K562 (cell line): ENCODE measurements around the gene SF3B3. TPM values are rescaled to one million over a fixed set of nuclear protein-coding genes. Genes with fewer than 3 reads are reported as not detected.

Experiments
- ATAC-seq: fragments of 200-7000 bp; cut with Tn5 transposase; 3 replicates; pipeline ENCODE4 v1.9.1; 2020; ENCODE audit warnings: moderate library complexity
- BruUV-seq: library from RNA; stranded (reverse); fragments of 400-500 nt; replicated peaks from 2 replicates; lab custom pipeline; 2021; lab: Mats Ljungman, UMichigan
- CTCF ChIA-PET: fragments of 300-600 bp; formaldehyde crosslinking; extraction: SDS; loops from one replicate; lab custom pipeline; 2021; ENCODE audit warnings: low intra/inter-chr PET ratio; lab: Yijun Ruan, JAX
- POLR2A ChIA-PET: fragments of 300-600, 350-650 bp; sonication (Branson Sonifier 250); formaldehyde crosslinking; extraction: SDS; loops from one replicate; lab custom pipeline; 2021; ENCODE audit warnings: antibody characterized with exemption, inconsistent platforms; lab: Yijun Ruan, JAX
- DNase-seq, 4 experiments: peaks; one replicate each; pipeline versions ENCODE4 v3.0.0 to v3.0.0-alpha.2; 2011 to 2018; ENCODE audit warnings: low spot score in 3 of 4, mixed read lengths in 3 of 4; ENCODE audit errors: extremely low read depth in 1 of 4
- FAIRE-seq: peaks from 2 replicates; lab custom pipeline; 2011; peaks lifted over from hg19 to GRCh38; lab: Jason Lieb, UNC
- H2AFZ ChIP-seq: 2 replicates; pipeline ENCODE4 v1.6.0; 2011; ENCODE audit warnings: low read depth, low read length, control low read depth, inconsistent platforms
- H3K27ac ChIP-seq: fragments of 200-600 bp; 3 replicates; pipeline ENCODE4 v1.8.0; 2011; ENCODE audit warnings: low read depth, mild to moderate bottlenecking, control low read depth, inconsistent platforms, low read length, moderate library complexity, mixed read lengths; ENCODE audit errors: extremely low read depth
- H3K27me3 ChIP-seq, 2 experiments: fragments of 300-600 bp in 1 of 2; 2 replicates in 1 of 2; 3 replicates in 1 of 2; pipeline versions ENCODE4 v1.6.0 to v1.8.0; 2011; ENCODE audit warnings: inconsistent platforms in 2 of 2, low read length in 2 of 2, mild to moderate bottlenecking in 1 of 2, mixed read lengths in 1 of 2, moderate library complexity in 1 of 2; ENCODE audit not compliant: control insufficient read depth in 2 of 2, insufficient read depth in 2 of 2
- H3K36me3 ChIP-seq: fragments of 300-600 bp; 3 replicates; pipeline ENCODE4 v1.8.0; 2011; ENCODE audit warnings: mild to moderate bottlenecking, low read length, inconsistent platforms; ENCODE audit not compliant: control insufficient read depth, insufficient read depth
- H3K4me1 ChIP-seq, 2 experiments: fragments of 200-600 bp in 1 of 2; replicated peaks in 1 of 2; 2 replicates in 1 of 2; 3 replicates in 1 of 2; pipeline versions ENCODE4 v1.5.1 to v1.8.0; 2011; ENCODE audit warnings: inconsistent platforms in 2 of 2, low read length in 2 of 2, mild to moderate bottlenecking in 1 of 2, mixed read lengths in 1 of 2, moderate library complexity in 1 of 2; ENCODE audit not compliant: control insufficient read depth in 2 of 2, insufficient read depth in 2 of 2
- H3K4me2 ChIP-seq: 2 replicates; pipeline ENCODE4 v1.6.1; 2011; ENCODE audit warnings: low read length, control low read depth, inconsistent platforms, mixed read lengths; ENCODE audit not compliant: insufficient read depth
- H3K4me3 ChIP-seq: fragments of 200-600 bp; sonication (generic), shearing (Covaris generic); 2 replicates; pipeline ENCODE4 v1.5.1; 2016; ENCODE audit warnings: control low read depth, inconsistent platforms
- H3K79me2 ChIP-seq: fragments of 200-600 bp; 3 replicates; pipeline ENCODE4 v1.8.0; 2011; ENCODE audit warnings: low read length, inconsistent platforms; ENCODE audit not compliant: control insufficient read depth, insufficient read depth
- H3K9ac ChIP-seq, 2 experiments: 2 replicates each; pipeline versions ENCODE4 v1.6.0 to v1.6.1; 2011; ENCODE audit warnings: low read depth in 2 of 2, low read length in 2 of 2, control low read depth in 1 of 2, inconsistent platforms in 1 of 2, mild to moderate bottlenecking in 1 of 2, mixed read lengths in 1 of 2; ENCODE audit not compliant: insufficient read depth in 1 of 2
- H3K9me1 ChIP-seq: one replicate; pipeline ENCODE4 v1.6.0; 2011; ENCODE audit warnings: inconsistent platforms, mild to moderate bottlenecking, low read length, moderate library complexity; ENCODE audit not compliant: control insufficient read depth, insufficient read depth
- H3K9me3 ChIP-seq: replicated peaks from 2 replicates; pipeline ENCODE4 v1.5.1; 2011; ENCODE audit warnings: low read depth, low read length, inconsistent platforms; ENCODE audit not compliant: control insufficient read depth, insufficient read depth
- H4K20me1 ChIP-seq: replicated peaks from 2 replicates; pipeline ENCODE4 v1.6.1; 2011; ENCODE audit warnings: low read length, inconsistent platforms, mixed read lengths; ENCODE audit not compliant: control insufficient read depth, insufficient read depth
- POLR2A ChIP-seq: fragments of 450-650 bp; conservative IDR thresholded peaks from 2 replicates; pipeline ENCODE4 v1.6.1; 2016
- POLR2AphosphoS5 ChIP-seq: IDR thresholded peaks from 2 replicates; pipeline ENCODE4 v1.6.1; 2011; ENCODE audit warnings: mild to moderate bottlenecking, low read depth, low read length, moderate library complexity; ENCODE audit not compliant: control insufficient read depth, insufficient read depth
- ZNF140 ChIP-seq: fragments of 250-450 bp; sonication (Bioruptor Pico); IDR thresholded peaks from 2 replicates; pipeline ENCODE4 v1.8.0; 2021; ENCODE audit warnings: moderate library complexity, mild to moderate bottlenecking, inconsistent platforms
- WGBS: fragments of 100-300 bp; shearing (Covaris generic); methylation state at CpG from one replicate; pipeline ENCODE4 v1.1.6; 2016; ENCODE audit warnings: low coverage, mixed read lengths; ENCODE audit not compliant: insufficient coverage; ENCODE audit errors: missing lambda C conversion rate; 5-methylcytosine and 5-hydroxymethylcytosine counted together
- in situ Hi-C: fragments of 300-500 bp; cut with MboI; formaldehyde crosslinking; loops from 4 replicates; pipeline ENCODE4 v1.15.0; 2018; ENCODE audit warnings: inconsistent platforms, mixed read lengths
- intact Hi-C: fragments of 100-400 bp; cut with micrococcal nuclease; formaldehyde crosslinking; loops from 2 replicates; pipeline ENCODE4 v1.14.2; 2022
- polyA plus RNA-seq, 8 experiments: library from polyadenylated mRNA; depleted of rRNA in 4 of 8; stranded (reverse) in 5 of 8; unstranded in 3 of 8; fragments of >200 nt; fragmentation: Nextera tagmentation in 2 of 8; fragmentation: Illumina TruSeq in 1 of 8; extraction: Ambion mirVana in 2 of 8; extraction: Trizol in 1 of 8; gene quantifications; 2 replicates each; pipeline versions ENCODE4 v1.2.1 to v1.2.3, GENCODE V29; 2011 to 2014; ENCODE audit warnings: inconsistent platforms in 1 of 8, missing spikeins in 1 of 8
- total RNA-seq, 7 experiments: library from RNA; depleted of rRNA in 6 of 7; stranded (reverse); fragments of >200 nt in 6 of 7; fragmentation: Illumina TruSeq in 2 of 7; extraction: Trizol in 2 of 7; gene quantifications; 2 replicates each; pipeline versions ENCODE4 v1.2.1 to v1.2.3, GENCODE V29; 2011 to 2021; ENCODE audit warnings: low replicate concordance in 1 of 7
- TF ChIP-seq, protein P1 (sequence below): fragments of 250-450 bp; sonication (Bioruptor Pico); IDR thresholded peaks from 2 replicates; pipeline ENCODE4 v1.4.0; 2020; ENCODE audit warnings: borderline replicate concordance

The SF3B3 gene
- total and polyA plus RNA-seq, 9 of the 15 experiments (the other 6 are each of a cell fraction or from before 2014, with no cell fraction given): 98.9 to 546 (median 221) TPM

DNA sequence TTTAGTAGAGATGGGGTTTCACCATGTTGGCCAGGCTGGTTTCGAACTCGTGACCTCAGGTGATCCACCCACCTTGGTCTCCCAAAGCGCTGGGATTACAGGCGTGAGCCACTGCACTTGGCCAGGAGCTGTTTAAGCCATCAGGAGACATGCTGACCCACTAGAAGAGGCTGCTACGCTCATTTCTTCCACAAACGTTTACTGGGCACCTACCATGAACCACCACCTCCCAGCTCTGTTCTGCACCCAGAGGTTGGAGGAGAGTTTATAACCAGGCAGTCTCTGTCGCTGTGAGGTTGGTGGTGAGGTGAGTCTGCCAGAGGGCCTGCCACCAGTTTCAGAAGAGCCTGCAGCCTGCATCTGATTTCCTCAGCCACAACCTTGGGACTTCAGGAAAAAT, 51.8 kb downstream of the SF3B3 start:
- TF ChIP-seq POLR2AphosphoS5 (peak; percentile 16; the same call in 1 of the 2 replicates), POLR2A (peak; percentile 71), ZNF140 (CRISPR knock-in tag) (no peak)
- TF ChIP-seq, protein P1, sequence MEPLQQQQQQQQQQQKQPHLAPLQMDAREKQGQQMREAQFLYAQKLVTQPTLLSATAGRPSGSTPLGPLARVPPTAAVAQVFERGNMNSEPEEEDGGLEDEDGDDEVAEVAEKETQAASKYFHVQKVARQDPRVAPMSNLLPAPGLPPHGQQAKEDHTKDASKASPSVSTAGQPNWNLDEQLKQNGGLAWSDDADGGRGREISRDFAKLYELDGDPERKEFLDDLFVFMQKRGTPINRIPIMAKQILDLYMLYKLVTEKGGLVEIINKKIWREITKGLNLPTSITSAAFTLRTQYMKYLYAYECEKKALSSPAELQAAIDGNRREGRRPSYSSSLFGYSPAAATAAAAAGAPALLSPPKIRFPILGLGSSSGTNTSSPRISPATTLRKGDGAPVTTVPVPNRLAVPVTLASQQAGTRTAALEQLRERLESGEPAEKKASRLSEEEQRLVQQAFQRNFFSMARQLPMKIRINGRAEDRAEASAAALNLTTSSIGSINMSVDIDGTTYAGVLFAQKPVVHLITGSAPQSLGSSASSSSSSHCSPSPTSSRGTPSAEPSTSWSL (CRISPR knock-in tag): no peak
- TF ChIP-seq, all 486 proteins: peak for 2
- intact Hi-C loops: loop anchor here (5.0 kb wide), 1 partner anchor 77 kb away; no protein-coding TSS in a partner anchor

More for the DNA sequence above, 51.8 kb downstream of the SF3B3 start:
- Histone ChIP-seq H3K4me2 (no peak overlapping the region), H3K79me2 (no peaks in the 10 kb centered on the region), H3K9me1 (no peaks in the 10 kb centered on the region), H3K9ac (no peak overlapping the region; a peak in 1 of 4 replicates), H3K27ac (no peak overlapping the region), H2AFZ (no peak overlapping the region), H3K36me3 (peaks cover 45% of the 10 kb centered on the region), H3K9me3 (no peaks in the 10 kb centered on the region), H3K27me3 (no peaks in the 10 kb centered on the region), H4K20me1 (peaks cover 15% of the 10 kb centered on the region), H3K4me3 (no peak overlapping the region), H3K4me1 (peaks cover 5 to 8% of the 10 kb centered on the region in 2 experiments; a peak in 3 of 5 replicates)
- no peak for DNase-seq
- ATAC-seq: peak; percentile 9
- ChIA-PET CTCF (interaction anchor here (0.7 kb wide), 1 partner anchor 78 kb away, joined by 5 read pairs; no protein-coding TSS in a partner anchor), POLR2A (interaction anchor here (1.4 to 4.0 kb wide), 3 partner anchors 7 to 15 kb away, joined by 4 to 22 read pairs (median 7); no protein-coding TSS in a partner anchor)
- in situ Hi-C loops: no loop called here
- BruUV-seq: no TSS peak
- WGBS: 82% methylated on average over 7 of the region's 7 CpGs
- no peak for FAIRE-seq
